Karpas-422 (cell line): Measurements from ENCODE around the gene ATP2A2. TPM values are rescaled to one million over a fixed set of nuclear protein-coding genes. Genes with fewer than 3 reads are reported as not detected.

Experiments used
- DNase-seq: peaks from one replicate; pipeline ENCODE4 v3.0.0-alpha.2; 2015
- H2AFZ ChIP-seq: fragments of 200-600 bp; sonication (generic); 2 replicates; pipeline ENCODE4 v1.6.1; 2014; ENCODE audit warnings: antibody characterized with exemption, low read length, mixed read lengths
- H3K27ac ChIP-seq: fragments of 200-600 bp; sonication (generic); 2 replicates; pipeline ENCODE4 v1.5.1; 2014; ENCODE audit warnings: mild to moderate bottlenecking, low read length, moderate library complexity
- H3K27me3 ChIP-seq: fragments of 200-600 bp; sonication (generic); 2 replicates; pipeline ENCODE4 v1.6.1; 2014; ENCODE audit warnings: low read length, mixed read lengths
- H3K36me3 ChIP-seq: fragments of 200-600 bp; sonication (generic); 2 replicates; pipeline ENCODE4 v1.6.1; 2014; ENCODE audit warnings: low read length, mixed read lengths; ENCODE audit not compliant: insufficient read depth
- H3K4me1 ChIP-seq: fragments of 200-600 bp; sonication (generic); 2 replicates; pipeline ENCODE4 v1.6.1; 2014; ENCODE audit warnings: mild to moderate bottlenecking, low read length, mixed read lengths
- H3K4me2 ChIP-seq: fragments of 200-600 bp; sonication (generic); 2 replicates; pipeline ENCODE4 v1.6.1; 2014; ENCODE audit warnings: low read length, low read depth, mild to moderate bottlenecking; ENCODE audit not compliant: poor library complexity, severe bottlenecking
- H3K4me3 ChIP-seq: fragments of 200-600 bp; sonication (generic); 2 replicates; pipeline ENCODE4 v1.5.1; 2014; ENCODE audit warnings: mild to moderate bottlenecking, antibody characterized with exemption, low read length, mixed read lengths
- H3K79me2 ChIP-seq: fragments of 200-600 bp; sonication (generic); 2 replicates; pipeline ENCODE4 v1.6.1; 2014; ENCODE audit warnings: mild to moderate bottlenecking, low read length, mixed read lengths
- H3K9ac ChIP-seq: fragments of 200-600 bp; sonication (generic); 2 replicates; pipeline ENCODE4 v1.6.0; 2014; ENCODE audit warnings: low read length
- H3K9me2 ChIP-seq: fragments of 200-600 bp; sonication (generic), shearing (Covaris generic); replicated peaks from 2 replicates; pipeline ENCODE4 v1.6.0; 2014; ENCODE audit warnings: mild to moderate bottlenecking, low read length, moderate library complexity; ENCODE audit not compliant: insufficient read depth
- H3K9me3 ChIP-seq: fragments of 300-700, 200-600 bp; sonication (generic); 2 replicates; pipeline ENCODE4 v1.6.1; 2014; ENCODE audit warnings: low read length, mixed read lengths
- H4K20me1 ChIP-seq: fragments of 200-600 bp; sonication (generic); 2 replicates; pipeline ENCODE4 v1.6.1; 2014; ENCODE audit warnings: mild to moderate bottlenecking, antibody characterized with exemption, low read length, low read depth; ENCODE audit not compliant: insufficient read depth
- total RNA-seq: library from RNA; depleted of rRNA; stranded (reverse); fragments of >200 nt; shearing (Covaris generic); gene quantifications from 2 replicates; pipeline ENCODE4 v1.2.3, GENCODE V29; 2014; ENCODE audit warnings: low replicate concordance

Gene ATP2A2
- total RNA-seq, 1 experiment from 2014 or later = 88.5 TPM

DNA sequence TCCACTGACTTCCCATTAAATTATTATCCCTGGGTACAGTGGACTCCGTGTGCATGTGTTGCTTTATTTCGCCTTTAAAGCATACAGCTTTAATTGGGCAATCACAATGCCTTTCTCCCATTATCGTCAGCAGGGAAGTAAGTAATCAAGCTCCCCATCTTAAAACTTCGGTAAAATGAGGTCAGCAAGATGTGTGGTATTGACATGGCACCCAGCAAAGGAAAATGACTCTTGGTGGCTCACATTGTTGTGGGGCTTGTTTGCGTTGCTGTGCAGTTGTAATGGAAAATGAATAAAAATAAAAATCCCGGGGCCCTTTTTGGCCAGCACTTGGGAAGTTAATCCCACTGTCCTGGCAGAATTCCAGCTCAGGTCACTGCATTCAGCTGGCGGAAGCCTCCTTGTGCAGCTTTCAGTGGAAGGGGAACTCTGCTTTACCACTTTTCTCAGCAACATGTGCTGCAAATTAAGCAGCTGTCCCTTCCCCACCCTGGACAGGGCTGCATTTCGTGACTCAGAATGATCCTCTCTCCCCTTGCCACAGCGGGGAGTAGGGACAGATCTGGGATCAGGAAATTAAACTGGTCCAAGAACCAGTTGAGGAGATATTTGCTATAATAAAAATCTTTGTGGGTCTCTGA is 13.9 kb upstream of the ATP2A2 start:
- no peak for DNase-seq
- Histone ChIP-seq H3K9me2 (no peaks in the 10 kb centered on the region), H3K4me1 (no peaks in the 10 kb centered on the region), H3K4me3 (no peak overlapping the region), H4K20me1 (no peaks in the 10 kb centered on the region), H3K27ac (no peak overlapping the region), H3K4me2 (no peak overlapping the region), H3K9me3 (no peaks in the 10 kb centered on the region), H3K79me2 (no peaks in the 10 kb centered on the region), H3K36me3 (no peaks in the 10 kb centered on the region), H3K9ac (no peak overlapping the region), H3K27me3 (no peaks in the 10 kb centered on the region), H2AFZ (no peak overlapping the region)

DNA sequence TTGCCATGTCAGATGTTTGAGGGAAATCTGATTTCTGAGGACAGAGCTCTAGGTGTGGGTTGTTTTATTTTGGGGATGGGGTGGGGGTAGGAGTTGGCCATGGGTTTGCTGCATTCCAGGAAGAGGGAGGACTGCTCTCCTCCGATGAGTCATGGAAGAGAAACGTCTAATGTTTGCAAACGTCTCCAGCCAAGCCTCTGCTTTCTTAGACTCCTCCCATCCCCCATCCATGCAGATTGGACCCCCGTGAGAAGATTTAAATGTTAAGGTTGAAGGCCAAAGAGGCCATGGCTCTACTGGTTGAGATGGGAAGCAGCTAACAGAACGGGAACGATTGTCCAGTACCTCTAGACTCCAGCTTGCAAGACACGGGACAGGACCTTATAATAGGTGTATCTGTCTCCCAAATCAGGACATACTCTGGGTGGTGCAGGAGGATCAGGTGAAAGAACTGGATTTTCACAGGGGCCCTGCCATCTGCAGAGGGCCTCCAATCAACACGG is 11.4 kb upstream of the ATP2A2 start:
- H3K4me1 ChIP-seq = no peaks in the 10 kb centered on the region
- H3K4me3 ChIP-seq = no peak overlapping the region
- DNase-seq = no peak
- H2AFZ ChIP-seq = no peak overlapping the region
- no peaks in the 10 kb centered on the region for H4K20me1 ChIP-seq
- H3K9ac ChIP-seq = no peak overlapping the region
- H3K36me3 ChIP-seq = no peaks in the 10 kb centered on the region
- no peaks in the 10 kb centered on the region for H3K9me2 ChIP-seq
- no peaks in the 10 kb centered on the region for H3K27me3 ChIP-seq
- no peak overlapping the region for H3K4me2 ChIP-seq
- H3K9me3 ChIP-seq = no peaks in the 10 kb centered on the region
- no peak overlapping the region for H3K27ac ChIP-seq
- H3K79me2 ChIP-seq = no peaks in the 10 kb centered on the region

DNA sequence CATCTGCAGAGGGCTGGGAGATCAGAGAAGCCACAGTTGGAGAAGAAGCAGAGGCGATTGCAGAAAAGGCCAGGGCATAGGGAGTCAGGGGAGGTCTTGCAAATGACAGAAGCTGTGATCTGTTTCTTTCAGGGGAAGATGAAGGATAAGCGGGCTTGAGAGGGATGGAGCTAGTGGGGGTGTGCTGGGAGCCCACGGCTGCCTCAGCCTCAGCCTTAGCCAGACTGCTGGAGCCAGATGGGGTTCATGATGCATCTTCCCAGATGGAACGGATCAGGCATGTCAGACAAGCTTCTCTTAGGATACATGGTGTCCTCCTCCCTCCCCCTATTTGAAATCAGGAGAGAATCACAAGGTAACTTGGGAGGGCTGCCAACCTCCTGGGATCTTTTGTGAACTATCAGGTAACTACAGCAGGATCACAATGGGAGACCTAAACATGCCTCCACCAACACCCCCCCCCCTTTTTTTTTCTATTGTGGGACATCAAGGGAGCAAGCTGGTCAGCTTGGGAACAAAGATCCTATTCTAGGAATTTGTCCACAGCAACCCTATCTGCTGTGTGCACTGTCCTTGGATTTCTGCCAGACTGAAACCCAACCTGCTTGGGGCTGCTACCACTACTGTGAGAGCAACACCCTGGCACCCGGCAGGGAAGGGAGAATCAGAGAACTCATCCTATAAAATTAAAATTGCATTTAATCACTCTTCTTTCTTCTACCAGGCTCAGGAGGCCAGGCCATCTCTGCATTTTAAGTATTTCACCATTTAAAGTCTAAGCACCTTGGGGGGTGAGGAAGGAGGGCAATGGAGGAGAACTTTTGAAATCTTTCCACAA is 10.7 kb upstream of the ATP2A2 start:
- no peaks in the 10 kb centered on the region for H3K9me2 ChIP-seq
- no peak for DNase-seq
- H3K27me3 ChIP-seq = no peaks in the 10 kb centered on the region
- H3K4me1 ChIP-seq = no peaks in the 10 kb centered on the region
- no peak overlapping the region for H3K4me2 ChIP-seq
- no peak overlapping the region for H2AFZ ChIP-seq
- no peaks in the 10 kb centered on the region for H3K36me3 ChIP-seq
- H4K20me1 ChIP-seq = no peaks in the 10 kb centered on the region
- no peaks in the 10 kb centered on the region for H3K9me3 ChIP-seq
- H3K9ac ChIP-seq = no peak overlapping the region
- no peak overlapping the region for H3K4me3 ChIP-seq
- H3K27ac ChIP-seq = no peak overlapping the region
- H3K79me2 ChIP-seq = no peaks in the 10 kb centered on the region

- Histone ChIP-seq H3K4me3 (no peak overlapping the region), H4K20me1 (no peaks in the 10 kb centered on the region), H3K27ac (no peak overlapping the region), H3K79me2 (no peaks in the 10 kb centered on the region), H3K4me1 (no peaks in the 10 kb centered on the region), H3K9ac (no peak overlapping the region), H3K36me3 (no peaks in the 10 kb centered on the region), H3K4me2 (no peak overlapping the region), H2AFZ (no peak overlapping the region), H3K9me2 (no peaks in the 10 kb centered on the region), H3K9me3 (no peaks in the 10 kb centered on the region), H3K27me3 (no peaks in the 10 kb centered on the region)
- DNase-seq = no peak
These were observed 10.0 kb upstream of the ATP2A2 start for GRCh38 chr12:110271015-110271414.

DNA sequence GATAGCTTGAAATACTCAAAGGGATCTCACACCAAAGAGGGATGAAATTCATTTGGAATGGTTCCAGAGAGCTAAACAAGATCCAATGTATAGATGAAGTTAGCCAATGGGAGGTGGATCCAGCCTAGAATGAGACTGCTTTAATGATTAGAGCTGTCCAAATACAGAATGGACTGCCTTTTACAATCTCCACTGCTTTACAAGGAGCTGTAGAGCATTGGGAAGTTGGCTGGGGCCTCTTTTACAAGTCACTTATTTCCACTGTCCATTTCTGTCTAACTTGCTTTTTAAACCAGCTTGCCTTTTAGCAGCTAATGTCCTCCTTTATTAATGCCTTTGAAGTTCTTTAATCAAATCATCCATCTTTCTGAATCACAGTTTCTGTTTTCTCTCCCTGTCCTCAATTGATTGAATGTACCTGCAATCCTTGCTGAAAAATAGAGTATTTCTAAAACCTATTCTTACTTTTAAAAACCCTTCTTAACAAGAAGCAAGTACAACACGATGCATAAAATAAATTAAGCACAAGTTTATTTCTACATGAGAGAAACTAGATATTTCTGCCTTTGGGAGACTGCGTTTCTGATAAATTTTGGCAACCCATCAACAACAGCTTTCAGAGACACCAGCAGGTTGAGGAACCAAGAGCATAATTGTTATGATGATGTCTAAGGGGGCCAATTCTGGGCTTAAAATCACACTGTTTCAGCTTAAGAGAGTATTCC is 3.4 kb upstream of the ATP2A2 start:
- Histone ChIP-seq H3K9me3 (no peaks in the 10 kb centered on the region), H3K4me3 (no peak overlapping the region), H3K9me2 (no peaks in the 10 kb centered on the region), H3K27me3 (no peaks in the 10 kb centered on the region), H3K79me2 (peaks cover 13% of the 10 kb centered on the region), H3K9ac (no peak overlapping the region), H2AFZ (no peak overlapping the region), H3K36me3 (peaks cover 1% of the 10 kb centered on the region; the same call in 1 of the 2 replicates), H3K4me1 (peaks cover 17% of the 10 kb centered on the region), H3K27ac (no peak overlapping the region), H4K20me1 (peaks cover 11% of the 10 kb centered on the region; the same call in 1 of the 2 replicates), H3K4me2 (no peak overlapping the region)
- no peak for DNase-seq

GRCh38 chr12:110278255-110278536 is 2.9 kb upstream of the ATP2A2 start:
- H3K4me1 ChIP-seq = peaks cover 22% of the 10 kb centered on the region
- no peaks in the 10 kb centered on the region for H3K9me2 ChIP-seq
- no peak overlapping the region for H3K27ac ChIP-seq
- H3K36me3 ChIP-seq = peaks cover 6% of the 10 kb centered on the region; the same call in 1 of the 2 replicates
- no peak overlapping the region for H3K9ac ChIP-seq
- no peak overlapping the region for H3K4me2 ChIP-seq
- no peaks in the 10 kb centered on the region for H3K9me3 ChIP-seq
- DNase-seq = no peak
- no peaks in the 10 kb centered on the region for H3K27me3 ChIP-seq
- H4K20me1 ChIP-seq = peaks cover 16% of the 10 kb centered on the region; the same call in 1 of the 2 replicates
- peaks cover 18% of the 10 kb centered on the region for H3K79me2 ChIP-seq
- no peak overlapping the region for H2AFZ ChIP-seq
- H3K4me3 ChIP-seq = no peak overlapping the region

DNA sequence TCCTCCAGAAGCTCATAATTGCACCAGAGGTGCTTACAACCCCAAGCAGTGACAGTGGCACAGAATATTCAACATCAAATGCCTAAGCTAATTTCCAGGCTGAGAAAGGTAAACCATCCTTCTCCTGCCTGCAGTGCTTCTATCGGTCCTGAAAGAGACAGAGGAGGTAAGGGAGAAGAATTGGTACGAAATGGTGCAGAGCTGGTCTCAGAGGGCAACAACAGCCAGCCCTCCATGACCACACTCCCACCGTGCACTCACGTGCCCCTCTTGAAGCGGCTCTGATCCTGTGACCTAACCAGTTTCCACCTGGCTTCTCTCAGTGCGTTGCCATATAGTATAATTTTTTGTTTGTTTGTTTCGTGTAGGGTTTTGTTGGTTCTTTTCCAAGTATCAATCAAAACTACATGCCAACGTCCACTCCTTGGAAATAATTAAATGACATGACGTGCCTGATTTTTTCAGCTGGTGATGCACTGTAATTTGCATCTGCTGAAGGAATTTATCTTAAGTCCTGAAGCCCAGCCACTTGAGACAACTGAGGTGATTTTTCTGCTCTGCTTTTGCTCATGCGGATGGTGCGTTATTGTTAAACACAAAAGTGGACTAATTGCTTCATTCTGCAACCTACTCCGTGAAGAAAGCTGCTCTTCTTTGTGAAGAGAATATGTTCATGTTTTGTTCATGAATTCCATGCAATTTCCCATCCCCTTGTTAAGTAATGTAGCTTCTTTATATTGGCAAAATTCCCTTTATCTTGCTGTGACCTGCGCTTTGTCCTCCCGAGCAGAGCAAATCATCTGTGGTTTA is 1.3 kb upstream of the ATP2A2 start:
- peaks cover 32% of the 10 kb centered on the region for H4K20me1 ChIP-seq
- peak overlapping the region; percentile 84 for H3K4me3 ChIP-seq
- H3K36me3 ChIP-seq = peaks cover 22% of the 10 kb centered on the region; the same call in 1 of the 2 replicates
- no peak for DNase-seq
- no peaks in the 10 kb centered on the region for H3K9me3 ChIP-seq
- peaks cover 38% of the 10 kb centered on the region for H3K4me1 ChIP-seq
- no peaks in the 10 kb centered on the region for H3K9me2 ChIP-seq
- peaks cover 33% of the 10 kb centered on the region for H3K79me2 ChIP-seq
- no peak overlapping the region for H3K27ac ChIP-seq
- no peaks in the 10 kb centered on the region for H3K27me3 ChIP-seq
- H2AFZ ChIP-seq = peak overlapping the region; percentile 96
- H3K9ac ChIP-seq = peak overlapping the region; percentile 93
- peak overlapping the region; percentile 96 for H3K4me2 ChIP-seq
